Choroid plexus epithelial cell (primary cell): ENCODE data around the gene PGBD1.

Source experiments
- DNase-seq: peaks from one replicate; pipeline ENCODE4 v3.0.0-alpha.2; 2010; ENCODE audit warnings: low read depth
- H3K4me3 ChIP-seq: 2 replicates; pipeline ENCODE4 v1.5.1; 2011; ENCODE audit warnings: low read depth, mild to moderate bottlenecking, control low read depth, low read length, moderate library complexity
- TF ChIP-seq, protein P1 (sequence below): conservative IDR thresholded peaks from 2 replicates; pipeline ENCODE4 v1.5.1; 2011; ENCODE audit warnings: low read depth, mild to moderate bottlenecking, control low read depth, inconsistent platforms, low read length, moderate library complexity

Gene PGBD1

DNA sequence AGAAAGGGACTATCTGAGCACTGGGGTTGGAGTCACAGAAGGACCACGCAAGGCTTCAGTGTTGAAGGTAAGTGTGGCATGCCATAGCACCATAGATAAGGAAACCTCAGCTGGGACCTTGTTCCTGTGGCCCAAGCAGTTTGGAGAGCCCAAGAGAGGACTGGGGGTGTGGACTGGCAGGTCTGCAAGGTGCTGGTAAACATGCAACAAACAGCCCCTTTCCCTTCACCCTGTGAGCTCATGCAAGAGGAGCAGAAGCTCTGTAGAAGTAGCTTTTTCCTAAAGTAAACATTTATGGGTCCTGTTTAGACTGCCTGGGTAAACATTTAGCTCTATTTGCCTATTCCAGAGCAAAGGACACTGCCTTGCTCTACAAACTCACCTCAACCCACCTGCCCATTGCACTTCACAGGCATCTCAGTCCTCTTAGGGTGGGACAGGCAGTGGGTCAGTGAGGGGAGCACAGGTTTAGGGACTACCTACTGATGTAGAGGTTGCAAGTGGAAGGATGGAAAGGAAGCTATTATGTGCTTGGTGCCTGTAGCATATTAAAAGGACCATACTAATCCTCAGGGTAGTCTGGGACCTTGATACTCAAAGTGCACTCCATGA, 42.5 kb downstream of the PGBD1 start:
- no peak for DNase-seq
- TF ChIP-seq, protein P1, sequence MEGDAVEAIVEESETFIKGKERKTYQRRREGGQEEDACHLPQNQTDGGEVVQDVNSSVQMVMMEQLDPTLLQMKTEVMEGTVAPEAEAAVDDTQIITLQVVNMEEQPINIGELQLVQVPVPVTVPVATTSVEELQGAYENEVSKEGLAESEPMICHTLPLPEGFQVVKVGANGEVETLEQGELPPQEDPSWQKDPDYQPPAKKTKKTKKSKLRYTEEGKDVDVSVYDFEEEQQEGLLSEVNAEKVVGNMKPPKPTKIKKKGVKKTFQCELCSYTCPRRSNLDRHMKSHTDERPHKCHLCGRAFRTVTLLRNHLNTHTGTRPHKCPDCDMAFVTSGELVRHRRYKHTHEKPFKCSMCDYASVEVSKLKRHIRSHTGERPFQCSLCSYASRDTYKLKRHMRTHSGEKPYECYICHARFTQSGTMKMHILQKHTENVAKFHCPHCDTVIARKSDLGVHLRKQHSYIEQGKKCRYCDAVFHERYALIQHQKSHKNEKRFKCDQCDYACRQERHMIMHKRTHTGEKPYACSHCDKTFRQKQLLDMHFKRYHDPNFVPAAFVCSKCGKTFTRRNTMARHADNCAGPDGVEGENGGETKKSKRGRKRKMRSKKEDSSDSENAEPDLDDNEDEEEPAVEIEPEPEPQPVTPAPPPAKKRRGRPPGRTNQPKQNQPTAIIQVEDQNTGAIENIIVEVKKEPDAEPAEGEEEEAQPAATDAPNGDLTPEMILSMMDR: no peak
- H3K4me3 ChIP-seq: no peak overlapping the region

DNA sequence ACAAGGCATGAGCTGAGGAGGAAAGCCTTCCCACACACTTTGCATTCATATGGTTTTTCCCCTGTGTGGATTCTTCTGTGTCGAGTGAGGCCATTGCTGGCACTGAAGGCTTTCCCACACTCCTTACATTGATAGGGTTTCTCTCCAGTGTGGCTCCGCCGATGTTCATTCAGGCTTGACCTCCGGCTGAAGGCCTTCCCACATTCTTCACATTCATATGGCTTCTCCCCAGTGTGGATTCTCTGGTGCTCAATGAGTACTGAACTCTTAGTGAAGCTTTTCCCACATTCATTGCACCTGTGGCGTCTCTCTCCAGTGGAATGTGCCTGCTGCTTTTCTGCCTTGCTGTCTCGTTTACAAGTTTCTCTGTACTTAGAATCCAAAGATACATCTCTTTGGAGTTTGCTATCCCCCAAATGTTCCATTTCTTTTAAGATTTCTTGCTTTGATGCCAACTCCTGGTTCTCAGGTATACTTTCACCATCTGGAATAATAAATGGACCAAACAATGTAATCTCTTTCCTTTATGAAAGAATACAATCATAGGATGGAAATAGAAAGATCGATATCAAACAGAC, 45.1 kb downstream of the PGBD1 start:
- TF ChIP-seq, protein P1: no peak
- DNase-seq: no peak
- no peak overlapping the region for H3K4me3 ChIP-seq

DNA sequence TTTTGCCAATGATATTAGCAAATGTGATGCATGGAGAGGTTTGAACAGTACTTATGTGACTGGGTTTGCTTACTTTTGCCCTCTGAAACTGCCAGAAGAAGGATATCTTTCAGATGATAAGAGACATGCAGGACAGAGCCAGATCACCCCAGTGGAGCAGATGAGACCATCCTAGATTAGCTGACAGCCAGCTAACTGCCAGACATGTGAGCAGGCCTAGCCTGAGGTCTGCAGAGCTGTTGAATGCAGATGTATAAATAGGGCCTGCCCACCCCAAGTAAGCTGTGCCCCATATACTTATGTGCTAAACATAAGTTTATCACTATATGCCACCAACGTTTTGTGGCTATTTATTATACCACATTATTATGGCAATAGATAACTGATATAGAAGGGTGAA, 48.7 kb downstream of the PGBD1 start:
- TF ChIP-seq, protein P1: no peak
- H3K4me3 ChIP-seq: no peak overlapping the region
- no peak for DNase-seq

DNA sequence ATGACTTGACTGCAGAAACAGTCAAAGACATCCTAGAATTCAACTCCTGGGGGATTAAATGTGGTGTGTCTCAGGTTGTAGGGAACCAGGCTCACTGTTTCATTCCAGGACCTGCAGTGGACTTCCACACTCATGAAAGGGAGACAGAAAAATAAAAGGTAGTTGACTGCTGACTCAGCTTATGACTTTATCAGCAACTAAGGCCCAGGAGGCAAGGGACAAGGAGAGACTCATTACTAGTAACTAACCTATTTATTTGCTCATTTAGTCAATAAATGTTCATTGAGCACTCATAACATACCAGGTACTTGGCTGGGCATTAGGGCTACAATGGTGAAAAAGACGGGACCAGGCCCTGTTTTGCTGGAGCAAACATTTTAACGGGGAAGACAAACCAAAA, 51.7 kb downstream of the PGBD1 start:
- DNase-seq: no peak
- H3K4me3 ChIP-seq: no peak overlapping the region
- TF ChIP-seq, protein P1: no peak

DNA sequence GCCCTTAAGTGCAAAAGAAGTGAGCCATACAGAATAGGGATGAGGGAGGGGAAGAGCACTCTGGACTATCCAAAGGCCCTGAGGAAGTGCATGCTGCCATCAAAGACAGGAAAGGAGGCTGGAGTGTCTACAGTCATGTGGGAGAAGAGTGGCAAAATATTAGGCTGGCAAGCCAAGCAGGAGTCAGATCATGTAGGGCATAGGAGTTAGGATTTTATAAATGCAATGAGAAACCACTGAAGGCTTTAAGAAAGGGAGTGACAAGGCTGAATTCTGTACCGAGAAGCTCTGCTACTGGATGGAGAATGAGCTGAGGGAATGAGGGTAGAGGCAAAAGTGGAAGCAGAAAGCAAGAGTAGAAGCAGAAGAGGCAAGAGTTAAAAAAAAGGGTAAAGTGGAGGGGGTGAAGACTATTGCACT, 52.2 kb downstream of the PGBD1 start:
- TF ChIP-seq, protein P1: no peak
- no peak overlapping the region for H3K4me3 ChIP-seq
- DNase-seq: no peak

DNA sequence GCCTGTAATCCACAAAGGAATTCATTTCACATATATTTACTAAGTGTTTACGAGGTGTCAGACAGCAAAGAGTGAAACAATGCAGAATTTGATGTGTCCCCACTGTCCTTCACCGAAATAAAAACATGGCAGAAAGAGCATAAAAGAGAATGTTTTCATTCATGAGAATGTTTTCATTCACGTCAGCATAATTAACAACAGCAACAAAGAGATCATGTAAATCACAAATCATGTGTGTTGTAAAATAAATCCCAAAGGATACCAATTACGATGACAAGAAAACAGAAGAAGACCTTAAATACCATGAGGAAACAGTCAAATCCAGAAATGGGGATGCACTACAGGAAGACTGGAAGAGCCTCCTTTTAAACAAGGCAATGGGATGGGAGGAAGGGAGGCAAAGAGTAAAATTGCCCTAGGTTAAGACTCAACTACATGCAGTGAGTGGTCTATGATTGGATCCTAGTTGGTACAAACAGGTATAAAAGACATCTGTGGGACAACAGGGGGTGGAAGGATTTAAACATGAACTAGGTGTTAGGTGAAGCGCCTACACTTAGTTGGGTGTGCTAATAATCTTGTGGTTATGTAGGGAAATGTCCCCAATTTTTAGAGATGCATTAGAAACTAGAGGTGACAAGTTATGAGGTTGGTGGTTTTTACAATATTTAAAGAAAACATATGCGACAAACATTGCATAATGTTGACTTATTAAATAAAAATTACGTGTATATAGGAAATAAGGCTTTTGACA, 53.1 kb downstream of the PGBD1 start:
- H3K4me3 ChIP-seq: no peak overlapping the region

More for the DNA sequence above, 53.1 kb downstream of the PGBD1 start:
- no peak for DNase-seq
- TF ChIP-seq, protein P1: no peak
